CD4-positive, alpha-beta memory T cell (primary cell): ENCODE measurements around the gene TEAD1. TPM values are rescaled to one million over a fixed set of nuclear protein-coding genes. Genes with fewer than 3 reads are reported as not detected.

Experiments
- CTCF ChIA-PET: fragments of 350-600 bp; sonication (Branson Sonifier 250); formaldehyde crosslinking; loops from one replicate; lab custom pipeline; 2021; ENCODE audit warnings: inconsistent platforms; ENCODE audit not compliant: partially characterized antibody; lab: Charles Lee
- POLR2A ChIA-PET: fragments of 350-600 bp; sonication (Branson Sonifier 250); formaldehyde crosslinking; loops from one replicate; lab custom pipeline; 2021; ENCODE audit not compliant: partially characterized antibody; lab: Charles Lee
- DNase-seq, 5 donors: peaks; one replicate each; pipeline versions ENCODE4 v3.0.0 to v3.0.0-alpha.2; 2020 to 2022; ENCODE audit warnings: mixed read lengths in 1 of 5
- H3K27ac ChIP-seq: one replicate; pipeline ENCODE4 v1.7.0; 2013; ENCODE audit warnings: low read depth, low read length
- H3K27me3 ChIP-seq: 2 replicates; pipeline ENCODE4 v1.7.0; 2013; ENCODE audit warnings: mild to moderate bottlenecking, low read length, moderate library complexity; ENCODE audit not compliant: insufficient read depth
- H3K36me3 ChIP-seq: 2 replicates; pipeline ENCODE4 v1.7.0; 2013; ENCODE audit warnings: mild to moderate bottlenecking, low read length, moderate library complexity; ENCODE audit not compliant: insufficient read depth
- H3K4me1 ChIP-seq: 2 replicates; pipeline ENCODE4 v1.7.0; 2013; ENCODE audit warnings: mild to moderate bottlenecking, low read length, moderate library complexity; ENCODE audit not compliant: insufficient read depth
- H3K4me3 ChIP-seq, 2 donors: one replicate each; pipeline ENCODE4 v1.7.0; 2013; ENCODE audit warnings: low read length in 2 of 2, mild to moderate bottlenecking in 1 of 2
- H3K9me3 ChIP-seq, 2 donors: one replicate each; pipeline ENCODE4 v1.7.0; 2013; ENCODE audit warnings: low read length in 2 of 2, control low read depth in 1 of 2; ENCODE audit not compliant: control insufficient read depth in 1 of 2
- H3K27ac Mint-ChIP-seq, 7 donors: one replicate each; pipeline ENCODE4 v1.8.0; 2020 to 2021; ENCODE audit warnings: mixed read lengths in 7 of 7, mild to moderate bottlenecking in 6 of 7, inconsistent platforms in 3 of 7, moderate library complexity in 3 of 7
- H3K27me3 Mint-ChIP-seq, 2 donors: one replicate each; pipeline ENCODE4 v1.8.0; 2020 to 2021; ENCODE audit warnings: mixed read lengths in 2 of 2
- H3K36me3 Mint-ChIP-seq, 2 donors: one replicate each; pipeline ENCODE4 v1.8.0; 2020 to 2021; ENCODE audit warnings: mixed read lengths in 2 of 2, inconsistent platforms in 1 of 2, mild to moderate bottlenecking in 1 of 2
- H3K4me1 Mint-ChIP-seq, 4 donors: one replicate each; pipeline ENCODE4 v1.8.0; 2020 to 2021; ENCODE audit warnings: mixed read lengths in 4 of 4, mild to moderate bottlenecking in 1 of 4
- H3K4me3 Mint-ChIP-seq, 8 donors: one replicate each; pipeline ENCODE4 v1.8.0; 2020 to 2021; ENCODE audit warnings: mixed read lengths in 8 of 8, mild to moderate bottlenecking in 7 of 8, moderate library complexity in 6 of 8, inconsistent platforms in 3 of 8
- H3K9me3 Mint-ChIP-seq, 8 donors: one replicate each; pipeline ENCODE4 v1.8.0; 2020 to 2021; ENCODE audit warnings: mixed read lengths in 8 of 8, mild to moderate bottlenecking in 5 of 8, inconsistent platforms in 3 of 8, moderate library complexity in 1 of 8
- intact Hi-C: fragments of 100-400 bp; cut with micrococcal nuclease; formaldehyde crosslinking; loops from one replicate; pipeline ENCODE4 v1.15.1; 2023
- polyA plus RNA-seq, 2 donors: library from polyadenylated mRNA; unstranded; fragments of 300-500 nt; fragmentation: Illumina TruSeq; gene quantifications; one replicate each; pipeline ENCODE4 v1.2.3, GENCODE V29; 2021
- total RNA-seq, 2 experiments: library from RNA; stranded (reverse); gene quantifications; one replicate each; pipeline ENCODE4 v1.2.3, GENCODE V29; 2021

TEAD1 gene
- total and polyA plus RNA-seq, 4 experiments from 2014 or later = 0.15 to 1.1 (median 0.52) TPM; not detected in 1

DNA sequence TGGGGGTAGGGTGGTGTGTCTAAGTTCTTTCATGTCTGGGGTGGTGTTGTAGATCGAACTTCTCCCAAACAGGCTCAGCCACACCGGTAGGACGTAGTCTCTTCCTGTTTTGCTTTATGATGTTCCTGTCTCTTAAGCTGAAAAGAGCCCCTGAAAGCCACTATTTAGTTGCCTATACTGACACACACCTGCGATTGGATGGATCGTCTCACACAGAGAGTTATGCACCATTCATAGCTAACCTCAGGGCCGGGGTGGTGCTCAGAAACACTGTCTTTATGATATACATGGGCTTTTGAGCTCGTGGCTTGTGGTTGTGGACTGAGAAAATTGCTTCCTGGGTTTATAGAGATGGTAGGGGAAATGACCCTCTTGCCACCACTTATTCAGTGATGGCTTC lies 137.6 kb downstream of the TEAD1 start:
- H3K36me3 ChIP-seq = no peaks in the 10 kb centered on the region
- ChIA-PET CTCF (no interaction called here), POLR2A (no interaction called here)
- no peaks in the 10 kb centered on the region for H3K27me3 ChIP-seq
- no peak overlapping the region for H3K27ac ChIP-seq
- H3K4me3 ChIP-seq = no peak overlapping the region
- Mint-ChIP-seq H3K9me3 (peaks cover 0 to 2% (median 0%) of the 10 kb centered on the region in 8 donors), H3K4me3 (no peak overlapping the region), H3K27ac (no peak overlapping the region), H3K36me3 (no peaks in the 10 kb centered on the region), H3K4me1 (peaks cover 0 to 10% (median 7%) of the 10 kb centered on the region in 4 donors), H3K27me3 (peaks cover 14 to 27% of the 10 kb centered on the region in 2 donors)
- no peak for DNase-seq
- intact Hi-C loops = no loop called here
- H3K4me1 ChIP-seq = peaks cover 11% of the 10 kb centered on the region
- no peaks in the 10 kb centered on the region for H3K9me3 ChIP-seq

DNA sequence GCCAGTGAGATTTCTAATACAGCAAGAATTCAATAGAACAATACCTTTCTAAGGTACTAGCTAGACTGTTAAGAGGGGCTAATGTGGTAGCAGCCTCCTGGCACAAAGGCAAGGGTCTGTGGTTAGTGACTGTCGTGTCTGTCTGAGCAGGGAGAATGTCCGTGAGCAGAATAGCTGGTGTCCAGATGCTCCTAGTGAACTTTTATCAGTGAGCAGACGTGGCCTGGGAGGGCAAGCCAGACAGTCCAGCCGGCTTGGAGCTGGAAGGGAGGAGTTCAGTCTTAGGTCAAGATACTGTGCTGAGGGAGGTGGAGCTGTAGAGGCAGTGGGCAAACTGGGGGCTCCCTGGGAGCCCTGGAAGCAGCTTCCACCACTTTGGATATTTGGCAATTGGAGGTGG lies 138.6 kb downstream of the TEAD1 start:
- Mint-ChIP-seq H3K27ac (no peak overlapping the region), H3K9me3 (peaks cover 0 to 2% (median 0%) of the 10 kb centered on the region in 8 donors), H3K27me3 (peaks cover 14 to 23% of the 10 kb centered on the region in 2 donors), H3K36me3 (no peaks in the 10 kb centered on the region), H3K4me1 (peaks cover 0 to 10% (median 7%) of the 10 kb centered on the region in 4 donors), H3K4me3 (no peak overlapping the region)
- intact Hi-C loops = no loop called here
- ChIA-PET CTCF (interaction anchor here (0.7 kb wide), 1 partner anchor 768 kb away, joined by 3 read pairs; no protein-coding TSS in a partner anchor), POLR2A (no interaction called here)
- Histone ChIP-seq H3K4me1 (peaks cover 11% of the 10 kb centered on the region), H3K27ac (no peak overlapping the region), H3K36me3 (no peaks in the 10 kb centered on the region), H3K27me3 (no peaks in the 10 kb centered on the region), H3K4me3 (no peak overlapping the region), H3K9me3 (no peaks in the 10 kb centered on the region)
- DNase-seq = no peak

DNA sequence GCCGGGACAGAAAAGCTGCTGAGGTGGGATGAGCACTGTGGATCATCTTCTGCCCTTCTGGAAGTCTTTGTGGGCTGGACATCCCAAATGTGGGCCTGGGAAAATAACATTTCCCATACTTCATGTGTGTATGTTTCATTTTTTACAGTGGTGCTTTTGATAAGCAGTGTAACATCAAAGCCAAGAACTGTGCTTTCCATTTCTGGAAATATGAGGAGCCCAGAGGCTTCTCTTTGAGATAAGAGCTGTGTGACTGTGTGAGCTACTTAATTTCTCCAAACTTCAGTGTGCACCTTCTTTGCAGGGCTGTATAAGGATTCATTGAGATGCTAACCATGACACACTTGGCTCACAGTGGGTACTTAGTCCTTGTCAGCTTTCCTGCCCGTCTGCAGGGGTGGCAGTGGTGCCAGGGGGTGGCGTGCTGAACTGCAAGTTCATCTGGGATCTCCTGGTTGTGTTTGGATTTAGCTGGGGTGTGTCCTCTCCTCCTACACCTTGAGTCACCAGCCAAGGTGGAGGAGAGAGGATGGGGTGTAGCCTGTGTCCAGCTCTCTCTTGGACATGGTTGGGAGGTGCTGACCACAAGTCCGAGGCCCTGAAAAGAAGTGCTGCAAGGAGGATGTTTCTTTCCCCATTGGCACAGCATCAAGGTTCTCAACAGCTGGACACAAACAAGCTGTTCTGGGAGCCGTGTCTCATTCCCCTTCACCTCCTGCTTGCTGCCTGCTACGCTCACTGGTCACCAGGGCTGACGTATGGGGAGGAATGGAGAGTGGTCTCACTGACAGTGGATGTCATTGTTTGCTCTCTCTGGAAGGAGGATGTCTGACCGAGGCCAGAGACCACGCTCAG lies 139.4 kb downstream of the TEAD1 start:
- no peak overlapping the region for H3K4me3 Mint-ChIP-seq
- intact Hi-C loops = no loop called here
- no peaks in the 10 kb centered on the region for H3K27me3 ChIP-seq
- peaks cover 11% of the 10 kb centered on the region for H3K4me1 ChIP-seq
- H3K9me3 ChIP-seq = no peaks in the 10 kb centered on the region
- CTCF ChIA-PET = interaction anchor here (0.7 kb wide), 1 partner anchor 769 kb away, joined by 3 read pairs; no protein-coding TSS in a partner anchor
- no peaks in the 10 kb centered on the region for H3K36me3 ChIP-seq
- H3K4me3 ChIP-seq = no peak overlapping the region
- no peak overlapping the region for H3K27ac ChIP-seq
- peaks cover 0 to 2% (median 0%) of the 10 kb centered on the region in 8 donors for H3K9me3 Mint-ChIP-seq
- POLR2A ChIA-PET = no interaction called here
- no peak overlapping the region for H3K27ac Mint-ChIP-seq
- no peak for DNase-seq
- peaks cover 0 to 10% (median 7%) of the 10 kb centered on the region in 4 donors for H3K4me1 Mint-ChIP-seq
- no peaks in the 10 kb centered on the region for H3K36me3 Mint-ChIP-seq
- H3K27me3 Mint-ChIP-seq = peaks cover 13 to 23% of the 10 kb centered on the region in 2 donors

DNA sequence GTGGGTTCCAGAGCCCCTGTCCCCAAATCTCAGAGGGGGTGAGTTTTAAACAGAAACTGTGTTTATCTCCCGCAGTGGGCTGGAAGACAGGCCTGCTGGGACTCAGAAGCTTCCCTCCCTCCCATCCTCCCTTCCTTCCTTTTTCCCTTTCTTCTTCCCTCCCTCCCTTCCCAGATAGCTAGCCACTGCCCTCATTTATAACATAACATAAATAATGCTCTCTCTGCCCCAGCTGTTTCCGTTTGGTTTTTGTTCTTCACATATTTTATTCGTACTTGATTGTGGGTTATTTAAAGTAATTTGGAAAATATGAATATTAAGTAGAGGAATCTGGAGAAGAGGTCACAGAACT lies 140.9 kb downstream of the TEAD1 start:
- no peak overlapping the region for H3K27ac Mint-ChIP-seq
- no peak overlapping the region for H3K4me3 ChIP-seq
- H3K4me3 Mint-ChIP-seq = no peak overlapping the region

DNA sequence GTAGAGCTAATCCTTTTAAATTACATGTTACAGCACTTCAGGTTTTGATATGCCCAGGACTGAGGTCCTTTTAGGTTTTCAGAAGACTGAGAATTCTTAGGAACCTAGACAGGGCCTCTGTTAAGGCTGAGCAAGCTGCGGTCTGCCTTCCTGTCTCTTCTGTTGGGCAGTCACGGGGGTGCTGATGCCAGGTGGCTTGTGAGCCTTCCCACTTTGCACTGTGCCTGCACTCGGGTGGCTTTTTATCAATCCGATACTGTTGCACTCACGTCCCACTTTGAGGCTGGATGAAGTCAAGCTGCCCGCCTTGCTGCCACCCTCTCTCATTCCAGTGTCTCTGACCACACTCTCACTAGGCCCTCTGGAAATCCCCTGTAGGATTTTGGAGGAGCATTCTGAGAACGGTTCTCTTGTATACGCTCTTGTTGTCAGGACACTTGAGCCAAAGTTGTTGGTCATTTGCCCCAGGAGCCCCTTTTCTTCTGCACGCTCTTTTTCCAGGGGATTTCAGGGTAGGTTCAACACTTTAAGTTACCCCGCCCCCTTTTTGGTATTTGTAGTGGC lies 141.8 kb downstream of the TEAD1 start:
- H3K27me3 Mint-ChIP-seq = peaks cover 16 to 18% of the 10 kb centered on the region in 2 donors
- Histone ChIP-seq H3K27me3 (no peaks in the 10 kb centered on the region), H3K9me3 (no peaks in the 10 kb centered on the region), H3K27ac (no peak overlapping the region), H3K36me3 (no peaks in the 10 kb centered on the region), H3K4me1 (peaks cover 11% of the 10 kb centered on the region), H3K4me3 (no peak overlapping the region)
- no peak overlapping the region for H3K27ac Mint-ChIP-seq
- H3K4me1 Mint-ChIP-seq = peaks cover 0 to 10% (median 7%) of the 10 kb centered on the region in 4 donors
- POLR2A ChIA-PET = interaction anchor here (0.6 kb wide), 1 partner anchor 646 kb away, joined by 3 read pairs; no protein-coding TSS in a partner anchor
- CTCF ChIA-PET = no interaction called here
- H3K4me3 Mint-ChIP-seq = no peak overlapping the region
- H3K9me3 Mint-ChIP-seq = peaks cover 0 to 2% (median 0%) of the 10 kb centered on the region in 8 donors
- intact Hi-C loops = no loop called here
- H3K36me3 Mint-ChIP-seq = no peaks in the 10 kb centered on the region
- DNase-seq = no peak

More for the DNA sequence above, 140.9 kb downstream of the TEAD1 start:
- CTCF ChIA-PET = interaction anchor here (1.1 to 1.4 kb wide), 2 partner anchors 9 to 74 kb away, joined by 3 read pairs; no protein-coding TSS in a partner anchor
- no peak for DNase-seq
- peaks cover 11% of the 10 kb centered on the region for H3K4me1 ChIP-seq
- no peaks in the 10 kb centered on the region for H3K27me3 ChIP-seq
- Mint-ChIP-seq H3K4me1 (peaks cover 0 to 10% (median 7%) of the 10 kb centered on the region in 4 donors), H3K9me3 (peaks cover 0 to 2% (median 0%) of the 10 kb centered on the region in 8 donors), H3K27me3 (peaks cover 16 to 19% of the 10 kb centered on the region in 2 donors), H3K36me3 (no peaks in the 10 kb centered on the region)
- no peak overlapping the region for H3K27ac ChIP-seq
- intact Hi-C loops = no loop called here
- no peaks in the 10 kb centered on the region for H3K9me3 ChIP-seq
- POLR2A ChIA-PET = no interaction called here
- H3K36me3 ChIP-seq = no peaks in the 10 kb centered on the region

DNA sequence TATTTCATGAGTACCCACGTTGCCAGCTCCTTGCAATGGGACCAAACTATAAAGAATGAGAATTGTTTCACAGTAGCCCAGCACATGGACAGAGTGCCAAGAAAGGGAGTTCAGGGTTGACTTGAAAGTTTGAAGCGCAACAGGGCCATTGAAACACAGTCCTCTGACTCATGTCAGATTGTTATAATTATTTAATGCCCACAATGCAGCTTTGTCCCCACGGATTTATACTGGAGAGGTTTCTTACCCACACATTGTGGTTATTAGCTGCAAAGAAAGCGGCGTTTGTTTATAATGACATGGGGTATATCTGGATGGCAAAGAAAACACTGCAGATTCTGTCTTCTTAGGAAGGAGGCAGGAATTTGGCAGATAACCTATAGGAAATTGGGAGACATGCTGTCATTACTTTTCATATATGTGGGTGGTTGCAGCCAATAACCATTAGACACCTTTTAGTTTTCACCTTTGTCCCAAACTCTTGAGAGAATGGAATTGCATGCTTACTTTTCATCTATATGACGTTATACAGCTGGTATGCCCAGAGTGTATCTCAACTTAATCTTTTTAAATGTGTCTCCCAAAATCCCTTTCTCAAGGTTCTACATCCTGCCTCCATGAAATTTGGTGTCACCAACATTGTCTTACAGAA lies 143.6 kb downstream of the TEAD1 start:
- POLR2A ChIA-PET = no interaction called here
- Histone ChIP-seq H3K27me3 (no peaks in the 10 kb centered on the region), H3K4me1 (peaks cover 11% of the 10 kb centered on the region), H3K9me3 (no peaks in the 10 kb centered on the region), H3K27ac (no peak overlapping the region), H3K36me3 (no peaks in the 10 kb centered on the region), H3K4me3 (no peak overlapping the region)
- intact Hi-C loops = no loop called here
- no peak for DNase-seq
- no peak overlapping the region for H3K27ac Mint-ChIP-seq
- peaks cover 0 to 2% (median 0%) of the 10 kb centered on the region in 8 donors for H3K9me3 Mint-ChIP-seq
- peaks cover 0 to 10% (median 7%) of the 10 kb centered on the region in 4 donors for H3K4me1 Mint-ChIP-seq
- H3K36me3 Mint-ChIP-seq = no peaks in the 10 kb centered on the region
- peaks cover 11 to 16% of the 10 kb centered on the region in 2 donors for H3K27me3 Mint-ChIP-seq
- H3K4me3 Mint-ChIP-seq = no peak overlapping the region
- CTCF ChIA-PET = no interaction called here
